K562 (cell line): ENCODE results near the gene PSMD4. TPM values are rescaled to one million over a fixed set of nuclear protein-coding genes. Genes with fewer than 3 reads are reported as not detected.

Experiments used
- BCOR ChIP-seq: fragments of 450-650 bp; IDR thresholded peaks from 2 replicates; pipeline ENCODE4 v1.6.1; 2016
- BHLHE40 ChIP-seq: IDR thresholded peaks from 2 replicates; pipeline ENCODE4 v1.6.1; 2011; ENCODE audit warnings: low read length, improper control_type of control experiment
- HNRNPH1 ChIP-seq: fragments of 200-400 bp; formaldehyde crosslinking; optimal IDR thresholded peaks from 2 replicates; pipeline ENCODE3; 2017; ENCODE audit warnings: low read depth, mild to moderate bottlenecking, low read length, moderate library complexity
- KLF13 ChIP-seq: fragments of 450-650 bp; IDR thresholded peaks from 2 replicates; pipeline ENCODE4 v1.6.1; 2016; ENCODE audit warnings: missing genetic modification characterization, low read depth, mild to moderate bottlenecking, missing compliant biosample characterization, moderate library complexity, borderline replicate concordance
- NBN ChIP-seq: fragments of 450-650 bp; IDR thresholded peaks from 2 replicates; pipeline ENCODE4 v1.6.1; 2016; ENCODE audit warnings: low read depth, mild to moderate bottlenecking
- NFE2L1 ChIP-seq: fragments of 450-650 bp; IDR thresholded peaks from 2 replicates; pipeline ENCODE4 v1.6.1; 2016; ENCODE audit warnings: missing genetic modification characterization, low read depth, mild to moderate bottlenecking, missing compliant biosample characterization, moderate library complexity, borderline replicate concordance
- NFIX ChIP-seq: fragments of 250-450 bp; sonication (Bioruptor Pico); IDR thresholded peaks from 2 replicates; pipeline ENCODE4 v1.4.0; 2020; ENCODE audit warnings: low read depth, mild to moderate bottlenecking, moderate library complexity
- RAD21 ChIP-seq, 2 experiments: fragments of 250-450 bp in 1 of 2; fragments of 450-650 bp in 1 of 2; sonication (Bioruptor Pico) in 1 of 2; formaldehyde crosslinking in 1 of 2; IDR thresholded peaks in 1 of 2; conservative IDR thresholded peaks in 1 of 2; 2 replicates each; pipeline versions ENCODE4 v1.4.0 to v1.8.0; 2020 to 2022; ENCODE audit warnings: mild to moderate bottlenecking in 2 of 2, moderate library complexity in 1 of 2
- SIX5 ChIP-seq, 2 experiments: IDR thresholded peaks; 2 replicates each; pipeline ENCODE4 v1.6.1; 2011; ENCODE audit warnings: low read length in 2 of 2, borderline replicate concordance in 1 of 2, low read depth in 1 of 2, mild to moderate bottlenecking in 1 of 2, moderate library complexity in 1 of 2; ENCODE audit not compliant: insufficient read depth in 1 of 2
- SOX6 ChIP-seq: fragments of 450-650 bp; IDR thresholded peaks from 2 replicates; pipeline ENCODE4 v1.6.1; 2014; ENCODE audit warnings: mild to moderate bottlenecking
- ZNF140 ChIP-seq: fragments of 250-450 bp; sonication (Bioruptor Pico); IDR thresholded peaks from 2 replicates; pipeline ENCODE4 v1.8.0; 2021; ENCODE audit warnings: moderate library complexity, mild to moderate bottlenecking, inconsistent platforms
- ZNF384 ChIP-seq: IDR thresholded peaks from 2 replicates; pipeline ENCODE4 v1.6.1; 2012; ENCODE audit warnings: low read depth, low read length, improper control_type of control experiment
- ZNF644 ChIP-seq: fragments of 200-800 bp; sonication (Bioruptor generic); IDR thresholded peaks from 2 replicates; pipeline ENCODE4 v1.6.1; 2016; ENCODE audit warnings: low read depth, missing genetic modification characterization, missing compliant biosample characterization
- polyA plus RNA-seq, 8 experiments: library from polyadenylated mRNA; depleted of rRNA in 4 of 8; stranded (reverse) in 5 of 8; unstranded in 3 of 8; fragments of >200 nt; fragmentation: Nextera tagmentation in 2 of 8; fragmentation: Illumina TruSeq in 1 of 8; extraction: Ambion mirVana in 2 of 8; extraction: Trizol in 1 of 8; gene quantifications; 2 replicates each; pipeline versions ENCODE4 v1.2.1 to v1.2.3, GENCODE V29; 2011 to 2014; ENCODE audit warnings: inconsistent platforms in 1 of 8, missing spikeins in 1 of 8
- total RNA-seq, 7 experiments: library from RNA; depleted of rRNA in 6 of 7; stranded (reverse); fragments of >200 nt in 6 of 7; fragmentation: Illumina TruSeq in 2 of 7; extraction: Trizol in 2 of 7; gene quantifications; 2 replicates each; pipeline versions ENCODE4 v1.2.1 to v1.2.3, GENCODE V29; 2011 to 2021; ENCODE audit warnings: low replicate concordance in 1 of 7
- TF ChIP-seq, protein P1 (sequence below): fragments of 200-800 bp; sonication (Bioruptor generic); IDR thresholded peaks from 2 replicates; pipeline ENCODE4 v1.6.1; 2017; ENCODE audit warnings: missing genetic modification characterization, missing compliant biosample characterization
- TF ChIP-seq, protein P2 (sequence below), 2 experiments: fragments of 150-350 bp in 1 of 2; IDR thresholded peaks; 2 replicates each; pipeline ENCODE4 v1.6.1; 2012 to 2016; ENCODE audit warnings: low read depth in 2 of 2, low read length in 2 of 2, mild to moderate bottlenecking in 1 of 2, moderate library complexity in 1 of 2
- TF ChIP-seq, protein P3 (sequence below), 2 experiments: fragments of 450-650 bp; IDR thresholded peaks; 2 replicates each; pipeline ENCODE4 v1.6.1; 2018; ENCODE audit warnings: mild to moderate bottlenecking in 2 of 2, low read depth in 1 of 2; ENCODE audit not compliant: partially characterized antibody in 2 of 2

The PSMD4 gene
- total and polyA plus RNA-seq, 9 of the 15 experiments (the other 6 are each of a cell fraction or from before 2014, with no cell fraction given), result 194 to 353 (median 295) TPM

GRCh38 chr1:151311589-151312331, 57.2 kb downstream of the PSMD4 start (continued):
- TF ChIP-seq, protein P1, sequence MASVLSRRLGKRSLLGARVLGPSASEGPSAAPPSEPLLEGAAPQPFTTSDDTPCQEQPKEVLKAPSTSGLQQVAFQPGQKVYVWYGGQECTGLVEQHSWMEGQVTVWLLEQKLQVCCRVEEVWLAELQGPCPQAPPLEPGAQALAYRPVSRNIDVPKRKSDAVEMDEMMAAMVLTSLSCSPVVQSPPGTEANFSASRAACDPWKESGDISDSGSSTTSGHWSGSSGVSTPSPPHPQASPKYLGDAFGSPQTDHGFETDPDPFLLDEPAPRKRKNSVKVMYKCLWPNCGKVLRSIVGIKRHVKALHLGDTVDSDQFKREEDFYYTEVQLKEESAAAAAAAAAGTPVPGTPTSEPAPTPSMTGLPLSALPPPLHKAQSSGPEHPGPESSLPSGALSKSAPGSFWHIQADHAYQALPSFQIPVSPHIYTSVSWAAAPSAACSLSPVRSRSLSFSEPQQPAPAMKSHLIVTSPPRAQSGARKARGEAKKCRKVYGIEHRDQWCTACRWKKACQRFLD (CRISPR knock-in tag), result peak; percentile 85
- TF ChIP-seq, protein P2, sequence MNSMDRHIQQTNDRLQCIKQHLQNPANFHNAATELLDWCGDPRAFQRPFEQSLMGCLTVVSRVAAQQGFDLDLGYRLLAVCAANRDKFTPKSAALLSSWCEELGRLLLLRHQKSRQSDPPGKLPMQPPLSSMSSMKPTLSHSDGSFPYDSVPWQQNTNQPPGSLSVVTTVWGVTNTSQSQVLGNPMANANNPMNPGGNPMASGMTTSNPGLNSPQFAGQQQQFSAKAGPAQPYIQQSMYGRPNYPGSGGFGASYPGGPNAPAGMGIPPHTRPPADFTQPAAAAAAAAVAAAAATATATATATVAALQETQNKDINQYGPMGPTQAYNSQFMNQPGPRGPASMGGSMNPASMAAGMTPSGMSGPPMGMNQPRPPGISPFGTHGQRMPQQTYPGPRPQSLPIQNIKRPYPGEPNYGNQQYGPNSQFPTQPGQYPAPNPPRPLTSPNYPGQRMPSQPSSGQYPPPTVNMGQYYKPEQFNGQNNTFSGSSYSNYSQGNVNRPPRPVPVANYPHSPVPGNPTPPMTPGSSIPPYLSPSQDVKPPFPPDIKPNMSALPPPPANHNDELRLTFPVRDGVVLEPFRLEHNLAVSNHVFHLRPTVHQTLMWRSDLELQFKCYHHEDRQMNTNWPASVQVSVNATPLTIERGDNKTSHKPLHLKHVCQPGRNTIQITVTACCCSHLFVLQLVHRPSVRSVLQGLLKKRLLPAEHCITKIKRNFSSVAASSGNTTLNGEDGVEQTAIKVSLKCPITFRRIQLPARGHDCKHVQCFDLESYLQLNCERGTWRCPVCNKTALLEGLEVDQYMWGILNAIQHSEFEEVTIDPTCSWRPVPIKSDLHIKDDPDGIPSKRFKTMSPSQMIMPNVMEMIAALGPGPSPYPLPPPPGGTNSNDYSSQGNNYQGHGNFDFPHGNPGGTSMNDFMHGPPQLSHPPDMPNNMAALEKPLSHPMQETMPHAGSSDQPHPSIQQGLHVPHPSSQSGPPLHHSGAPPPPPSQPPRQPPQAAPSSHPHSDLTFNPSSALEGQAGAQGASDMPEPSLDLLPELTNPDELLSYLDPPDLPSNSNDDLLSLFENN (IDR thresholded peaks at IDR 0.05; ENCODE audit: low read depth in 2 of 2, low read length in 2 of 2), result peak in 1 of 2 experiments; percentile 48; a peak in 1 of 4 replicates
- TF ChIP-seq BHLHE40, result peak; percentile 64
- TF ChIP-seq, protein P3, sequence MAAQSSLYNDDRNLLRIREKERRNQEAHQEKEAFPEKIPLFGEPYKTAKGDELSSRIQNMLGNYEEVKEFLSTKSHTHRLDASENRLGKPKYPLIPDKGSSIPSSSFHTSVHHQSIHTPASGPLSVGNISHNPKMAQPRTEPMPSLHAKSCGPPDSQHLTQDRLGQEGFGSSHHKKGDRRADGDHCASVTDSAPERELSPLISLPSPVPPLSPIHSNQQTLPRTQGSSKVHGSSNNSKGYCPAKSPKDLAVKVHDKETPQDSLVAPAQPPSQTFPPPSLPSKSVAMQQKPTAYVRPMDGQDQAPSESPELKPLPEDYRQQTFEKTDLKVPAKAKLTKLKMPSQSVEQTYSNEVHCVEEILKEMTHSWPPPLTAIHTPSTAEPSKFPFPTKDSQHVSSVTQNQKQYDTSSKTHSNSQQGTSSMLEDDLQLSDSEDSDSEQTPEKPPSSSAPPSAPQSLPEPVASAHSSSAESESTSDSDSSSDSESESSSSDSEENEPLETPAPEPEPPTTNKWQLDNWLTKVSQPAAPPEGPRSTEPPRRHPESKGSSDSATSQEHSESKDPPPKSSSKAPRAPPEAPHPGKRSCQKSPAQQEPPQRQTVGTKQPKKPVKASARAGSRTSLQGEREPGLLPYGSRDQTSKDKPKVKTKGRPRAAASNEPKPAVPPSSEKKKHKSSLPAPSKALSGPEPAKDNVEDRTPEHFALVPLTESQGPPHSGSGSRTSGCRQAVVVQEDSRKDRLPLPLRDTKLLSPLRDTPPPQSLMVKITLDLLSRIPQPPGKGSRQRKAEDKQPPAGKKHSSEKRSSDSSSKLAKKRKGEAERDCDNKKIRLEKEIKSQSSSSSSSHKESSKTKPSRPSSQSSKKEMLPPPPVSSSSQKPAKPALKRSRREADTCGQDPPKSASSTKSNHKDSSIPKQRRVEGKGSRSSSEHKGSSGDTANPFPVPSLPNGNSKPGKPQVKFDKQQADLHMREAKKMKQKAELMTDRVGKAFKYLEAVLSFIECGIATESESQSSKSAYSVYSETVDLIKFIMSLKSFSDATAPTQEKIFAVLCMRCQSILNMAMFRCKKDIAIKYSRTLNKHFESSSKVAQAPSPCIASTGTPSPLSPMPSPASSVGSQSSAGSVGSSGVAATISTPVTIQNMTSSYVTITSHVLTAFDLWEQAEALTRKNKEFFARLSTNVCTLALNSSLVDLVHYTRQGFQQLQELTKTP (IDR thresholded peaks at IDR 0.05; ENCODE audit: low read depth in 1 of 2, partially characterized antibody in 2 of 2), result peak in 1 of 2 experiments; percentile 88
- TF ChIP-seq ZNF140 (CRISPR knock-in tag), result no peak
- no peak for TF ChIP-seq BCOR
- TF ChIP-seq HNRNPH1, result no peak
- no peak for TF ChIP-seq SIX5 (IDR thresholded peaks at IDR 0.05; ENCODE audit: borderline replicate concordance in 1 of 2, insufficient read depth in 1 of 2, low read depth in 1 of 2, low read length in 2 of 2)
- peak; percentile 85 for TF ChIP-seq ZNF644 (tag)
- TF ChIP-seq ZNF384, result no peak; the same call in 1 of the 2 replicates
- TF ChIP-seq RAD21 (CRISPR knock-in tag; conservative IDR thresholded peaks at IDR 0.05 in 1 of 2, IDR thresholded peaks at IDR 0.05 in 1 of 2), result peak in 1 of 2 experiments; percentile 25; a peak in 1 of 4 replicates
- peak; percentile 84 for TF ChIP-seq SOX6
- no peak; the same call in 1 of the 2 replicates for TF ChIP-seq NFE2L1 (tag)
- 0 out of 2 replicates have a peak, but pooled peaks have one; percentile 55 for TF ChIP-seq KLF13 (tag)
- TF ChIP-seq NBN, result peak; percentile 92; the same call in 1 of the 2 replicates
- no peak for TF ChIP-seq NFIX (CRISPR knock-in tag)
